Right ventricle myocardium superior (tissue), 1 donor: ENCODE data around the gene BCDIN3D. TPM values are rescaled to one million over a fixed set of nuclear protein-coding genes. Genes with fewer than 3 reads are reported as not detected.
"Not testable (repeated sequence)": the region's sequence is repeated elsewhere in the genome, so short reads cannot be mapped to it uniquely, and the experiment has no call there.

Experiments
- ATAC-seq: fragments of 200-7000 bp; cut with Tn5 transposase; one replicate; pipeline ENCODE4 v1.9.1; 2020; ENCODE audit warnings: mild to moderate bottlenecking; ENCODE audit not compliant: poor library complexity
- DNase-seq: peaks from one replicate; pipeline ENCODE4 v3.0.0-alpha.2; 2020
- intact Hi-C: fragments of 100-400 bp; cut with DNase I; formaldehyde crosslinking; loops from one replicate; pipeline ENCODE4 v1.11.2; 2022
- total RNA-seq: library from RNA; stranded (reverse); fragmentation: NEBNext Ultra II Directional; extraction: Animal tissue kit (Norgen Biotek cat#: 25700); gene quantifications from one replicate; pipeline ENCODE4 v1.2.1, GENCODE V29; 2021
- donor health status: DM: no; HTN: yes; CAD: no; lungs with severe emphysema.

Gene BCDIN3D
- total RNA-seq, 1 donor from 2014 or later = 2.4 TPM

DNA sequence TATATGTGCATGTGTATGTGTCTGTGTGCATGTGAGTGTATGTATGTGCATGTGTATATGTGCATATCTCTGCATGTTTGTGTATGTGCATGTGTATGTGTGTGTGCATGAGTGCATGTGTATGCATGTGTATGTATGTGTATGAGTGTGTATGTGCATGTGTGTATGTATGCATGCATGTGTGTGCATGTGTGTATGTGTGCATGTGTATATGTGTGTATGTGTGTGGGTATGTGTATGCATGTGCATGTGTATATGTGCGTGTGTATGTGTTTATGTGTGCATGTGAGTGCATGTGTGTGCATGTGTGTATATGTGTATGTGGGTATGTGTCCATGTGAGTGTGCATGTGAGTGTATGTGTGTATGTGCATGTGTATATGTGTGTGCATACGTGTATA is 36.2 kb upstream of the BCDIN3D start:
- intact Hi-C loops, DNase-seq, ATAC-seq: not testable (repeated sequence)

DNA sequence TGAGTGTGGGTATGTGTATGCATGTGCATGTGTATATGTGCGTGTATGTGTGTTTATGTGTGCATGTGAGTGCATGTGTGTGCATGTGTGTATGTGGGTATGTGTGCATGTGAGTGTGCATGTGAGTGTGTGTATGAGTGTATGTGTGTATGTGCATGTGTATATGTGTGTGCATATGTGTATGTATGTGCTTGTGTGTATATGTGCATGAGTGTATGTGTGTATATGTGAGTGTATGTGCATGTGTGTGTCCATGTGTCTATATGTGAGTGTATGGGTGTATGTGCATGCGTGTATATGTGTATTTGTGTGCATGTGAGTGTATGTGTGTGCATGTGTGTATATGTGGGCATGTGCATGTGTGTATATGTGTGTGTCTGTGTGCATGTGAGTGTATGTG is 35.1 kb upstream of the BCDIN3D start:
- intact Hi-C loops = no loop called here
- ATAC-seq (no peak), DNase-seq (no peak)

DNA sequence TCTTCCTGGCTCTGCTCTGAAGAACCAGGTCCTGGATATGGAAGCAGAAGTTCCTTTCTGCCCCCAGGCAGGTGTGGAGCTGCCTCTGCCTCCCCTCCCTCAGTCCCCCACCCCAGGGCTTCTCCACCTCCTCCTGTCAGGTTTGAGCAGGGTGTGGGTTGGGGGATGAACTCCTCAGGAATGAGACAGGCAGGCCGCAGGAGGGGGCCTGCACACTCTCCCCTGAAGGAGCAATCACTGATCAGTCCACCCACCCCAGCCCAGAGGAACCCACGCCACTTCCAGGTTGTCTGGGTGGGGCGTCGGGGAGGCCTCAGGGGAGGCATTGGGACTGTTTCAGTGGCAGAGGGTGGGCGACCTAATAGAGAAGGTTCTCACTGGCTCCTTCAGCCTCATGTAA is 34.2 kb upstream of the BCDIN3D start:
- intact Hi-C loops = no loop called here
- DNase-seq (no peak), ATAC-seq (no peak)

DNA sequence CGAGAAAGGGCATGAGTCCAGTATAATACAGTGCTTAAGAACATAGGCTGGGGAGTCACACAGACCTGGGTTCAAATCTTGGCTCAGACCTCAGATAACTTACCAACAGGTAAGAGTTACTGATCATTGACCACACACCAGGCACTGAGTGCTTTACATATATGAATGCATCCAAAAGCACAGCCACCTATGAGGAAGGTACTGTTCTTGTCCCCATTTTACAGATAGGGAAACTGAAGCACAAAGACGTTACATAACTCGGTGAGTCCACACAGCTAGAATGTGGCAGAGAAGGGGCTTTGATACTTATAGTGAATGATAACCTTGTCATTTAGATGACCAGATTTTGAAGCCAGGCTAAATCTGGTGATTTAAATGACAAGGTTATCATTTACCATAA is 33.2 kb upstream of the BCDIN3D start:
- intact Hi-C loops = no loop called here
- ATAC-seq = no peak
- no peak for DNase-seq

DNA sequence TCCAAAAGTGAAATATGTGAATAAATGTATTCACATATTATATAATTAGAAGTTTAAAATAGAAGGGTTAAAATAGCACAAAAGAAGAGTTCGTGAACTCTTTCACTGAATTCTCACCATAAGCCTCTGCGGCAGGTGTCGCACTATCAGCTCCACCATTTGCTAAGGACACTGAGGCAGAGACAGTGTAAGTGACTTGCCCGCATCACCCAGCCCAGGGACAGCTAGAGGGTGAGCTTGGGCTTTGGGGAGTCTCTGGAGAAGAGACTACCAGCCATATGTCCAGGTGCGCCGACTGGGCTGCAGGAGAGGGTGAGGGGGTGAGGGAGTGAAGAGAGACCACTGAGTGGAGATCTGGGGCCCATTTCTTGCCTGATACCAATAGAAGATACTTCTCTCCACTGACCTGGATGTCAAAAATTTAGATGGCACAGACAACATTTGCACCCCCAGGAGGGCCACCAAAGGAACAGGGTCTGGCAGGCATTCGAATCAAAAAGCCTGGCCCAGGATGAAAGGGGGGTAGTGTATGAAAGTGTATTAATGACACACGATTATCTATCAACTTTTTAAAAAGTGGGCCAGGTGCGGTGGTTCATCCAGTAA is 32.3 kb upstream of the BCDIN3D start:
- ATAC-seq = no peak
- no peak for DNase-seq
- intact Hi-C loops = no loop called here

DNA sequence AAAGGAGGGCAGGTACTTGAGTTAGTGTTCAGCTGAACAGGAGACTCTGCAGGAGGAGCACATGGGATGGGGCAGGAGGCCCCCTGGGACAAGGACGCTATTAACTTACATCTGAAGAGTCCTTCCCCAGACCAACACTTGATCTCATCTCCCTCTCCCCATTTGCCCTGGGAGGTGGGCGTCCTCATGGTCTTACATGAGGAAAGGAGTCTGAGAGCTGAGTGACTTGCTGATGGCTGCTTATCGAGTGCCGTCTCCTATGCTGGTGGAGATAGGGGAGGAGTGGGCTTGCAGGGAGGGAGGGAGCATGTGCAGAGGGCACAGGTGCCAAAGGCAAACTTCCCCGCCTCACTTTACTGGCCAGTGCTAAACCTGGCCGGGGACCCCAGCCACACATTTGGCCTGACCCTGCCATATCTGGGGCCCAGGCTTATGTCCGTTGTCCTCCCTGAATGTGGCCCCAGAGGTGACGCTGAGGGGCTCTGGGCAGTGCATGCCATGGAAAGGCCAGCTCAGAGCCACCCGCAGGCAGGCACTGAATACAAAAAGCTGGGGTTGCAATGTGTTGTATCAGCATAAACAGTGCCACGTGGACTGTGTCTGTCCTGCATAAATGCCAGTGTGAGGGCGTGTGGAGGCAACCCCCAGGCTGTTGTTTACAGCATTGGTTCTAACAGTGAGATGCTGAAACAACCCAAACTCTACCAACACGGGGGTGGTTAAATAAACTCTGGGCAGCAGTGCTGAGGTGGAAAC is 31.4 kb upstream of the BCDIN3D start:
- DNase-seq (no peak), ATAC-seq (no peak)
- intact Hi-C loops = no loop called here

DNA sequence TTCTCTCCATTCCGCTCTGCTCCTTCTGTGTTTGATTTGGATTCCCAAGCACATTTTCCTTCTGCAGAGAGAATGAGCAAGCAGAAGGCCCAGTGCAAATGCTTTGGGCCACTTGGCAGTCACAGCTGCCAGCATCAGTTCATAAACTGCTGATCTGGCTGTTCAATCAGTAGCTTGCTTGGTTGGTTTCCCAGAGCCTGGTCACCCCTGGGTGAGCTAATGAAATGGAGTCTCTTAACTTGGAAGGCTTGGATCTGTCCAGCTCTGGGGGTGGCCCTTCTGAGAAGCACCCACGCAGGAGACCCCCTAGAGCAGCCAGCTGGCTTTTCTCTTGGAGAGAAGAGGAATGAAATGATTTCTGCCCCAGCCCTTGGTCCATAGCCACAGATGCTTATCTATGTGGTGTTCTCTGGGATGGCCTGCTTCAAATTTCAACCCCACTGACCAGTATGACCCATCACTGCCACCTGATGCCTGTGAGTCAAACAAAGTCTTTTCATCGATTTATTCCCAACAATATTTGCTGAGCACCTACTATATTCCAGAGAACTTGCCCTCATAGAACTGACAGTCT is 30.5 kb upstream of the BCDIN3D start:
- ATAC-seq (no peak), DNase-seq (peak; percentile 74)
- intact Hi-C loops = no loop called here

DNA sequence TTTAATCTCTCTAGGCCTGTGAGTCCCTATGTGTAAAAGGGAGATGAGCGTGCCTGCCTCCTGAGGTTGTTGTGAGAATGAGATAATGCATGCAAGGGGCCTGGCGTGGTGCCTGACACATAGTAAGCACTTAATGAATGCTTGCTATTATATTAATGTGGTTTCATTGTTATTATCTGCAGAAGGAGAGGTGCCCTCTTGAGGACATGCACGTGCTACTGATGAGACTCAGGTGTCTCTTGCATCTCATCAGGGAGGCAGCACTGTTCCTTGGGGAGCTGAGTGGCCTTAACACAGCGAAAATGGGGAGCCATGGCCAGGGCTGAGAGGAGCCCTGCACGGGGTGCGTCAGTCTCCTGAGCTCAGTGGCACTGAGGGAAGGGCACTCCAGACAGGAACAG is 29.9 kb upstream of the BCDIN3D start:
- intact Hi-C loops = no loop called here
- DNase-seq = no peak
- ATAC-seq = no peak

DNA sequence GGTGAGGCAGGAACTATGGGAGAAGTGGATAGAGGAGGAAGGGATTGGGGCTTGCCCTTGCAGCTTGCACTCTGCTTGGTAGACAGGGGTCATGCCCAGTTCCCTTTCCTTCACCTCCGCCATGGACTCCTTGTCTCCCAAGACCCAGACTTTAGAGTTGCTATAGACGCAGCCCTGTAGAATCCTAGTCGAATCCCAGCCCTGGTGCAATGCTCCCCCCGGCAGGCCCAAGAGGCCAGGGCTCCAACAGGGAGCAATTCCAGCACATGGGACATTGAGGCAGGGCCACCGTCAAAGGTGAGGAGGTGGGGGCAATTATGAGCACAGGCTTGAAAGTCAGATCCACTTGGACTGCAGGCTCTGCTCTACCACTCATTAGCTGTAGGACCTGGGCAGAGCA is 29.5 kb upstream of the BCDIN3D start:
- DNase-seq (no peak), ATAC-seq (no peak)
- intact Hi-C loops = no loop called here

DNA sequence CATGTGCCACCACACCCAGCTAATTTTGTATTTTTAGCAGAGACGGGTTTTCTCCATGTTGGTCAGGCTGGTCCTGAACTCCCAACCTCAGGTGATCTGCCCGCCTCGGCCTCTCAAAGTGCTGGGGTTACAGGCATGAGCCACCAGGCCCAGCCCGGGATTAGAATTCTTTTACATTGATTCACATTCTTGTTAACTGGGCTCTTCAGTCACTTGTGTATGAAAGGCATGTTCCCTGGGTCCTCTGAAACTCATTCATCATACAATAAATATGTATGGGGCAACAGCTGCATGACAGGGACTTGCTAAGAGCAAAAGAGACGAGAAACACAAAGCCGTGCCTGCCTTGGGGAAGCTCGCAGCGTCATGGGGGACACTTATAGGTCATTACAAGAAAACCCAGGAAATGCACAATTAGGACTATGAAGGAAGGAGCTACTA is 28.9 kb upstream of the BCDIN3D start:
- ATAC-seq, intact Hi-C loops, DNase-seq: not testable (repeated sequence)

DNA sequence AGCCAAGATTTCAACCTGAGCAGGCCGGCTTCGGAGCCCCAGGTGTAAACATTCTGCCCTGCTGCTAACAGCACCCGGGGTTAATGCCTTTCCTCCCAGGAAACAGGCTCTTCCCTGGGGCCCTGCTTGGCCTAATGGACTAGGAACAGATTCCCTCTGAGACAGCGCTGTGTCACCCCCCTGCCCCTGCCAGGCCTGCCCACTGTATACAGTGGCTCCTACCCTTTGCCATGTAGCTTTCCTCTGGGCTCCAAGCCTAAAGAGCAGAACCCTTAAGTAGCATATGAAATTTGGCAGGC is 28.3 kb upstream of the BCDIN3D start:
- ATAC-seq (no peak), DNase-seq (no peak)
- intact Hi-C loops = no loop called here

DNA sequence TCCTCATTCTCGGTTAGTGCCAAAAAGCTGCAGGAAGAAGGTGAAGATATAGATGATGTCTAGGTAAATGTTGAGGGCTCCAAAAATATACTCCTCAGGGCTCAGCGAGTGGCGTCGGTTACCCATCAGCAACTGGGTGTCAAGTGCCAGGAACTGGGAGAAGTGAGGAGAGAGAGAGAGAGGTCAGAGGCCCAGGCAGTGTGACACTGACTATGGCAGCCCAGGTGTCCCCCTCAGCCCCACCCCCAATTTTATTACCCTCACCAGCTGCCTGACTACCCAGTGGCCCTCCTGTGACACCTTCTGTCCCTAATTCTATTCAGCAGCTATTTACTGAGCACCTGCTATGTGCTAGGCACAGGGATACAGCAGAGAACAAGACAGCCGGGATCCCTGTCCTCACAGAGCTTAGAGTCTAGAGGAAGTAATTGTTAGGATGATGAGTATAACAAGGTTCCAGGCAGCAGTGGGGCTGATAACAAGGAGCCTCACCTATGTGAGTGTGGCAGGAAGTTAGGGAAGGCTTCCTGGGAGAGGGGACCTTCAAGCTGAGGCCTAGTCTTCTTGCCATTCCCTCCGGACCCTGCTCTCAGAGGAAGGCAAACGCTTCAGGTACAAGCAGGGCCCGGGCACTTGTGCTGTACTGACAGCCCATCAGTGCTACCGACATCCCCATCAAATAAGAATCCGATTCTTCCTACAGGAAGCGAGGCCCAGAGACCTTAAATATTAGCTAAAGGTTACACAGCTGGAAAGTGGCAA is 27.8 kb upstream of the BCDIN3D start:
- intact Hi-C loops = no loop called here
- ATAC-seq (no peak), DNase-seq (no peak)

DNA sequence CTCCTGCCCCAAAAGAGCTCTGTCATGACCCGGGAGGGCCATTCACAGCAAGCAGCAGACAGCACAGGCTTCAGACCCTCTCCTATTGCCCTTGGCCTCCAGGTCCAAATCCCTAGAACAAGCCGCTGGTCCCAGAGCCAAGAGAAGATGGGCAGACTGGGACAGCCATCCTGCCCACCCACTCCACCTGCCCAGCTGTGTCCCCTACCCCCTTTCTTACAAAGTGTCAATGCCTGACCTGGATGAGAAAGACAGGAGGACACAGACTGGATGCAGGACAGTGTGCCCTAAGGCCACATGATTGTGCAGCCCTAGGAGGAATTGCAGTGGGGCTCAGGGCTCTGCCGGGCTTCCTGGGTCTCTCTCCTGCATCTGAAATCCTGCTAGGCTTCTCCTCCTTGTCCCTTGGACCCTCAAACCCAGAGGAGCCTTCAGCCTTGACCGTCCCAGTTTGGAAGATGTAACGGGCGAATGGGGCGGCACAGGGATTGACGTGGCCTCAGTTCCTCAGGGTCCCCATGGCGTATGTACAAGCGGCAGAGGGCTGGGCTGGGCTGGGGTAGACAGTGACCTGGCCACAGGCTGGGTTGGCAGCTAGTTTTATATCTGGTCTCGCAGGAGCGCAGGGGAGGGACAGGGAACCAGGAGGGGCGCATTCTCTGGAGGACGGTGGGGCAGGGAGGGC is 27.1 kb upstream of the BCDIN3D start:
- DNase-seq = no peak
- intact Hi-C loops = loop anchor here (5.0 to 10.0 kb wide), 2 partner anchors 75 to 202 kb away; no protein-coding TSS in a partner anchor
- peak; percentile 0 for ATAC-seq

DNA sequence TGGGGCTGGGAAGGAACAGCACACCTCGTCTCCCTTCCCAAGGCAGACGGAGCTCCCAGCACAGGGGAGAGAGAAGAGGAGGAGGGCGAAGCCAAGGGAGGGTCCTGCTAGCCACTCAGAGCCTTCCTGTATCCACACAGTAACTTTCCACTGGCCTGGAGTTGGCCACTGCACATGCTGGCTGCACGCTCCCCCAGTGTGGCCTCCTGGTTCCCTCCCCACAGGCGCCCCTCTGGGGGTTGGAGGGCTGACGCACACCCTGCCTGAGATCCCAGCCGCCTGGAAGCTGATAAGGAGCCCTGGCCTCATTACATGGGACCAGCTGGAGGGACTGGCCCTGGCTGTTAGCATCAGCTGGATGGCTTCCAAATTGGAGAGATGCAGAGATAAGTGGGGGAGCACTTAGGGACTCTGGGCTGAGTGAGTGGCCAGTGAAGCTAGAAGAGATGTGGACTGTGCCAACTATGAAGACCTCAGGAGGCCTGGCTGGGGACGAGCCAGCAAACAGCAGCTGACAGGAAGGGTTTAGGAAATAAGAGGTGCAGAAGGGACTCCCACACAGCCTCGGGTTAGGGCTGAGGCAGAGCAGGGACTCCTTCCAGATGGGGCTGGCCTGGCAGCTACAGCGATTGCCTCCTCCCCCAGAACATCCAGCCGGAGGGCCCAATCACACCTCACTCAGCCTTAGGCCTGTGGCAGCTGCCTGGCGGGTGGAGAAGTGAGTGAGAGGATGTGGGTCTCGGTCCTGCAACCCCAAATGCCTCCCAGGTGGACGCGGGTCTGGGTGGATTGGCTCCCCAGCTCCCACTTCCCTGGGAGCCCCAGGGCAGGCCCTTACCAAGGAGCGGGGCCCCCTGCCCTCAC is 26.3 kb upstream of the BCDIN3D start:
- peak; percentile 95 for DNase-seq
- intact Hi-C loops = loop anchor here (5.0 to 10.0 kb wide), 2 partner anchors 76 to 203 kb away; no protein-coding TSS in a partner anchor
- ATAC-seq = peak; percentile 86

DNA sequence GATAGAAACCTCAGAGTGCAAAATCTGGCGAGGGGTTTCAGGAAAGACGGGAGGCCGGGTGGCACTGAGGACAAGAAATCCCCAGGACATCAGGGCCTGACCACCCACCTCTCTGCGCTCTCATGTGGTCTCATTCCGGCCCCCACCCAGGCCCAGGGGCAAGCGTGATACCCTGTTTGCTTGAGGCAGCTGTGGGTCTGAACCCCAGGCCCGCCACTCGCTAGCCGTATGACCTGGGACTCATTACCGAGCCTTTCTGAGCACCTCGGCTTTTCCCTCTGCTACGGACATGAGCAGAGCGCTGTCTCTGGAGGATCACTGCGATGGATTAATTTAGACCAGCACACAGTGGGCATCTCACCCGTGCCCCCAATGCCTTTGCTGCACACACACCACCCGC is 25.5 kb upstream of the BCDIN3D start:
- intact Hi-C loops = loop anchor here (5.0 to 10.0 kb wide), 2 partner anchors 76 to 204 kb away; no protein-coding TSS in a partner anchor
- ATAC-seq (peak; percentile 1), DNase-seq (no peak)

DNA sequence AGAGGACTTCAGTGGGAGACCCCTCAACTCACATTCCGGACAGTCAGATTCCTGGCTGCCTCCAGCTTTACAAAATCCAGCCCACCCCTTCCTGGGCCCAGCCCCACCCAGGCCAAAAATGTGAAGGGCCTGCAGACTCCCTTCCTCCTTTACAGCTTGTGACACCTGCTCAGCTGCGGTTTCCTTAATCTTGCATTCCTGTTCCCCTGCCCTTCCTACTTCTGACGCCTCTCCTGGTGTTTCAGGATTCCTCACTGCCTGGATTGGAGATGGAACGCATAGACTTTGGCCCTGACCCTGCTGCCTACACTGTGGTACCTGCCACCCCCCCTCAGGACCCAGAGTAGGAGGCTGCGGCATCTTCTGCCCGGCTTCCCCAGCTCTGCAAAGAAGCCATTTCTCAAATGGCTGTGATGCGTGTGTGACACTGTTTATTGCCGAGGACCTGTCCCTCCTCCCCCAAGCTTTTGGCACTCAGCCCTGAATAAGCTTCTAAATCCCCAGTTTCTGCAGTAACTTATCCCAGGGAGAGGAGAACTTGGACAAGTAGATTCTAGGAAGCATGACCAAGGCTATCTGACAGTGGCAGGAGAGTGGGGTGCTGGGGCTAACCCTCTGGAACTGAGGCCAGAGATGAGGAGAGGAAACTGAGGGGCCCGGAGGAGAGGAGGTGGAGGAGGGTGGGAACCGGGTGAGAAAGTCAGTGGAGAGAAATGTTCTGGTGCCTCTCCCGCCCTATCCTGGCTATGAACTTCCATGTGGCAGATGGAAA is 24.9 kb upstream of the BCDIN3D start:
- ATAC-seq = peak; percentile 8
- DNase-seq = no peak
- intact Hi-C loops = loop anchor here (5.0 to 10.0 kb wide), 2 partner anchors 77 to 205 kb away; no protein-coding TSS in a partner anchor
